ENCODE results near the gene FAR1.
"Not testable (repeated sequence)": the region's sequence is repeated elsewhere in the genome, so short reads cannot be mapped to it uniquely, and the experiment has no call there.

FAR1 gene

GRCh38 chr11:13713982-13714381 lies 45.5 kb downstream of the FAR1 start:
- no peak for DNase-seq

GRCh38 chr11:13717331-13717730 lies 48.9 kb downstream of the FAR1 start:
- no peak for DNase-seq

DNA sequence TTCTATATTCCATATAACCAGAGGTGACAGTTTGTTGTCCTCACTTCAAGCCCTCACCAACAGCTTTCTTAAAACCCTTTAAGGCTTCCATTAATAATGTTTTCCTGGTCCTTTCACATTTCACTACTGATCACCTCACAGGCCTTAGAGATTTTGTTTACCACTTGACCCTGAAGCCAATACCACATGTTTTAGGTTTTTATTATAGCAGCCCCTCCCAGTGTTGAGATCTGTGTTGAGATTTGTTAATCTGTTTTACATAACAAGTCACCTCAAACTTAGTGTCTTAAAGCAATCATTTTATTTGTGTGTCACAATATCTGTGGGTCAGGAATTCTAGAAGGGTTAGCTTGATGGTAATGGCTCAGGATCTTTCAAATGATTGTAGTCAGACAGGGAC lies 49.9 kb downstream of the FAR1 start:
- DNase-seq: no peak

GRCh38 chr11:13720940-13721339 lies 52.5 kb downstream of the FAR1 start:
- no peak for DNase-seq

DNA sequence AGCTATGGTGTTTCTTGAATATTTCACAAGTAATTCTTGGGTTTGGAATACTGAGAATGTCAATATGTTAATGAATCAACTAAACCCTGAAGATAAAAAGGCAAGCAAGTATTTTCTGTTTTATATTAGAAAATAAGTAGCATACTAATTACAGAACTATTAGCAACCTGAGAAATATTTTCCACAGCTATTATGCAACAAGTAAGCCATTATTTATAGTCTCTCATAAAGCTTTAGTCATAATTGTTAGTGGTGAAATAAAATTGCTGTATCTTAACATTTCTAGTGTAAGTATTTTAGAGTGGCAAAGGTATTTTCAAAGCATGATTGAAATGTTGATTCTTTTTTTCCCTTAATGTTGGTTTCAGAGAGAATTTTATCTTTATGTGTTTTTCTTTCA lies 53.3 kb downstream of the FAR1 start:
- DNase-seq: no peak

- no peak for DNase-seq
These were observed 58.0 kb downstream of the FAR1 start for GRCh38 chr11:13726456-13726855.

DNA sequence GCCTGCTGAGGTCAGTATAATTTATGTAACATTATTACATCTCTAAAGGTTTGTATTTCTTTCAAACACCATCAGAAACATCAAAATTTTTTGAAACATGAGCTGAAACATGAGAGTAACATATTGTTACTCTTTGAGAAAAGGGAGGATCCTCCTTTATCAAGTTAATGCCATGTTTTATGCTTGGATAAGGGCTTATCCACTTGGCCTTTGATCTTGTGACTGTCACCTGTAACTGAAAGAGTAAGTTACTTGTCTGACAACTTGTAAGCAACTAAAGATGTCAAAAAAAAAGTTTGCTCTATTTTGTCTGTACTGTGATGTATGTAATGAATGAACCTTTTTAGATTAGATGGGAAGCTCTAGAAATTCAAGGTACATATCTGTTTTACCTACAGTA lies 59.6 kb downstream of the FAR1 start:
- DNase-seq: no peak

DNA sequence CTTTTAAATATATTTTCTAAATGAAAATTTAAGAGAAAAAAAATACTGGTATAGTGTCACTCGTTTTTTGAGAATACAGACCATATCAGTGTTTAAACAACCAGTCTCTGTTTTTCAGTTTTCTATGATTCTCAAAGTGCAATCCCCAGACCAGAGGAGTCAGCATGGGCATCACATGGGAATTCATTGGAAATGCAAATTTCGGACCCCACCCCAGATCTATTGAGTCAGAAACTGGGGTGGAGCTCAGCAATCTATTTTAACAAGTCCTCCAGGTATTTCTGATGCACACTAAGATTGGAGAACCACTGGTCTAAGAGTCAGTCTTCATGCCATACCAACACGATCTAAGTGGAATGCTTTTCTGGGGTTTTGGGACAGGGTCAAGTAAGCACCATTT lies 66.1 kb downstream of the FAR1 start:
- DNase-seq: no peak

GRCh38 chr11:13745165-13745564 lies 76.7 kb downstream of the FAR1 start:
- no peak for DNase-seq

DNA sequence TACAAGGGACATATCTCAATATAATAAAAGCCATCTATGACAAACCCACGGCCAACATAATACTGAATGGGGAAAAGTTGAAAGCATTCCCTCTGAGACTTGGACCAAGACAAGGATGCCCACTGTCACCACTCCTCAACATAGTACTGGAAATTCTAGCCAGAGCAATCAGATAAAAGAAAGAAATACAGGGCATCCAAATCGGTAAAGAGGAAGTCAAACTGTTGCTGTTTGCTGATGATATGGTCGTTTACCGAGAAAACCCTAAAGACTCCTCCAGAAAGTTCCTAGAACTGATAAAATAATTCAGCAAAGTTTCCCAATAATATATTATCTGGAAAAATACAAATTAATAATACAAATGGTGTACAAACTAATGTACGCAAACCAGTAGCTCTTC lies 84.8 kb downstream of the FAR1 start:
- not testable (repeated sequence) for DNase-seq

DNA sequence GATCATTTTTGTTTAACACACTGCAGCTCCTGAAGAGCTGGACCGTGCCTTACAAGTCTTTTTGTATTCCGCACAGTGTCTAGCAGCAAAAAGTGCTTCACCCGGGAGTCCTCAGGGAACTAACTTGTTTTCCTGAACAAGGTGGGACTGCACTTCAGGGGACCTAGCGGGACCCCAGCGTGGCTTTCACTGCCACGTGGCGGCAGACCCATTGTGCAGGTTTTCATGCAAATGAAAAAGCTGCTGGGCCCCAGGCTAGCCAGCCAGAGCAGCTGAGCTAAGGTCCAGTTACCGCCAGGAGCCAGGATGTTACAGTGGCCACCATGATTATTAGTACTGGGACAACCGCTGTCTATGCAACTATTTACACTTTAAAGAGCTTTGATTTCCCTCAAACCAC lies 90.6 kb downstream of the FAR1 start:
- no peak for DNase-seq

- no peak for DNase-seq
These were observed 91.6 kb downstream of the FAR1 start for GRCh38 chr11:13760115-13760514.

GRCh38 chr11:13761250-13761649 lies 92.8 kb downstream of the FAR1 start:
- no peak for DNase-seq

- no peak for DNase-seq
These were observed 93.2 kb downstream of the FAR1 start for GRCh38 chr11:13761716-13762115.

GRCh38 chr11:13762718-13763117 lies 94.2 kb downstream of the FAR1 start:
- DNase-seq: no peak

DNA sequence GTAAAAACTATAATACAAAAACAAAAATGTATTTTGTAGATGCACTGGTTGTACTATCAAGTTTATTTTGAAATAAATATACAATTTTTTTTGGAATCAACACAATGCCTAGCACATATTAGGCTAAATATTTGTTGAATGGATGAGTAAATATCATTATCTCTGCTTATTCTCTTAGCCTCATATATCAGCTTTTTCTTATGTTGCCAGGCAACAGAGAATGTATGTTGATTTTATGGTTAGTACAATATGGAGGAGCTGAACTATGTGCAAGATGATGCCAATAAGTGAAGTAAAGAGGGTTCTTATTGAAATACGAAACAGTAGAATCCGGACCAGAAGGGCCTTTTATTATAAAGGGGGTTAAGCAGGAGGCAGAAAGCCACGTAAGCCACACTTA lies 94.9 kb downstream of the FAR1 start:
- peak; percentile 44 for DNase-seq

DNA sequence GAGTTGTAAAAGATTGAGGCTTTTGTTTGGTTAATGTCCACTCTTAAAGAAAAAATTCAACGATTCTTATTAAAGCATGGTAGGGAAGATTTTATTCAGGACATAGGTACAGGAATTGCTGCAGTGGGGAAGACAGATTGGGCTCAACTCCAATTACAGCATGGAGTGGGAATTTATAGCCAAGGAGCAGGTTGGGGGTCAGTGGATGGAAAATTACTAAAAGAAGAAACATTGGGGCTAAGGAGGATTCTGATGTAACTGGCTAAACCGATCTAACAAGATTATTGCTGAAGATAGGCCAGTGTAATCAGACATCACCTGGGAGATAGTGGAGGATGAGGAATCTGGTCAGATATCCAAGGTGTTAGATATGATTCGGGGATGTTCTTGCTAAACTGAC lies 97.4 kb downstream of the FAR1 start:
- no peak for DNase-seq

DNA sequence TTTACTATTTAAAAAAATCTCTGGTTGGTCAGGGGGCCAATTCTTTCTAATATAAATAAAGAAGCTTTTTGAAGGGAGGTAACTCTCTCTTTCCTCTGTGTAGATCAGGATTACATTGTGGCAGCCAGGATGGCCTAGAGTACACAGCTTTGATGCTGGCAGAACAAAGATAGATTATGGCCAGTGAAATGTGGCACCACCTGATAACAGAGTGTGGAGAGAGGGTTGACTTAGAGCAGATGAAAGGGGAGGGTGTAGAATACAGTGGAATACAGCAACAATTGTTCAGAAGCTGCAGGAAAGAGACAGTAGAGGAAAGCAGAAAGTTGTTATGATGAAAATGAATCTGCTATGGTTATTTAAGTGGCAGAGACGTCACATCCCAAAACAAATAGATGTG lies 99.0 kb downstream of the FAR1 start:
- no peak for DNase-seq

DNA sequence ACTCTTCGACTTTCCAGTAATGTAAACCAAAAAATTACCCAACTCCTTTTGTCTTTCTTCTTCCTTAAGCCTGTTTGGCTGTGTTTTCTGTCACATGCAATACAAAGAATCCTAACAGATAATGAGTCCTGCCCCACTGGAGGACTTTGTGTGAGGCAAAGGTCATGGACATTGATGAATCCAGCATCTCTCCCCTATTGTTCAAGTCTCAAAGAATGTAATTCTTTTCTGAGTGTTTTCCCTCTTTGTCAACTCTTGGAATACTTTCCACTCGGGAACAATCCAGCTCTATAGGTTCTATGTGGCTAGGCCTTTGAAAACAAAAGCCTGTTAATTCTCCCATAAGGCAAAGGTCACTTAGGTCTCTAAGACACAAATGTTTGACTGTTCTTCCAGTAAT lies 100.7 kb downstream of the FAR1 start:
- DNase-seq: no peak

- no peak for DNase-seq
These were observed 102.7 kb downstream of the FAR1 start for GRCh38 chr11:13771151-13771550.

GRCh38 chr11:13772223-13773046 lies 104.0 kb downstream of the FAR1 start:
- DNase-seq: peak; percentile 82

GRCh38 chr11:13775471-13775870 lies 107.0 kb downstream of the FAR1 start:
- no peak for DNase-seq

GRCh38 chr11:13776134-13776815 lies 107.8 kb downstream of the FAR1 start:
- DNase-seq: no peak

DNA sequence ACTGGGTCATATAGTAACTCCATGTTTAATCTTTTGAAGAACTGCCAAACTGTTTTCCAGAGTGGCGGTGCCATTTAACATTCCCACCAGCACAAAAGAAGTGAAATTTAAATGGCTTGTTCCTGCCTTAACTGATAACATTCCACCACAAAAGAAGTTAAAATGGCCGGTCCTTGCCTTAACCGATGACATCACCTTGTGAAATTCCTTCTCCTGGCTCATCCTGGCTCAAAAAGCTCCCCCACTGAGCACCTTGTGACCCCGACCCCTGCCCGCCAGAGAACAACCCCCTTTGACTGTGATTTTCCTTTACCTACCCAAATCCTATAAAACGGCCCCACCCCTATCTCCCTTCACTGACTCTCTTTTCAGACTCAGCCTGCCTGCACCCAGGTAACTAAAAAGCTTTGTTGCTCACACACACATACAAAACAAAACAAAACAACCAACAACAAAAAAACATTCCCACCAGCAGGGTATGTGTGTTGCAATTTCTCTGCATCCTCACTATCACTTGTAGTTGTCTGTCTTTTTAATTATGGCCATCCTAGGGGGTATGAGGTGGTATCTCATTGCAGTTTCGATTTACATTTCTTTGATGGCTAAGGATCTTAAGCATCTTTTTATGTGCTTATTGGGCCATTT lies 109.0 kb downstream of the FAR1 start:
- no peak for DNase-seq
